Heart right ventricle (tissue), 16 donors: ENCODE data around the gene TPI1. TPM values are rescaled to one million over a fixed set of nuclear protein-coding genes. Genes with fewer than 3 reads are reported as not detected.

Experiments used
- ATAC-seq, 8 donors: fragments of 200-7000 bp; cut with Tn5 transposase; one replicate each; pipeline ENCODE4 v1.9.1; 2020; ENCODE audit warnings: mild to moderate bottlenecking in 8 of 8, moderate library complexity in 8 of 8, moderate number of reproducible peaks in 1 of 8
- DNase-seq, 2 donors: peaks; one replicate each; pipeline ENCODE4 v3.0.0-alpha.2; 2020
- H3K27ac ChIP-seq, 10 donors: fragments of 200-600 bp; sonication (generic) in 2 of 10; one replicate each; pipeline versions ENCODE4 v1.5.0 to v1.8.0; 2020 to 2022; ENCODE audit warnings: mild to moderate bottlenecking in 3 of 10
- H3K27me3 ChIP-seq, 7 donors: fragments of 200-600 bp; one replicate each; pipeline ENCODE4 v1.8.0; 2021 to 2022; ENCODE audit warnings: mild to moderate bottlenecking in 2 of 7
- H3K36me3 ChIP-seq, 9 donors: fragments of 200-600 bp; sonication (generic) in 1 of 9; one replicate each; pipeline versions ENCODE4 v1.5.0 to v1.8.0; 2020 to 2022; ENCODE audit warnings: mild to moderate bottlenecking in 2 of 9
- H3K4me1 ChIP-seq, 9 donors: fragments of 200-600 bp; sonication (generic) in 1 of 9; one replicate each; pipeline versions ENCODE4 v1.5.0 to v1.8.0; 2020 to 2022; ENCODE audit warnings: mild to moderate bottlenecking in 4 of 9
- H3K4me3 ChIP-seq, 10 donors: fragments of 200-600 bp; sonication (generic) in 2 of 10; one replicate each; pipeline versions ENCODE4 v1.5.0 to v1.8.0; 2020 to 2022; ENCODE audit warnings: mild to moderate bottlenecking in 7 of 10, moderate library complexity in 2 of 10
- H3K9me3 ChIP-seq, 11 donors: fragments of 200-600 bp in 10 of 11; sonication (generic) in 2 of 11; one replicate each; pipeline versions ENCODE4 v1.5.0 to v1.8.0; 2013 to 2022; ENCODE audit warnings: mild to moderate bottlenecking in 2 of 11, control low read depth in 1 of 11, moderate library complexity in 1 of 11
- CTCF ChIP-seq, 9 donors: fragments of 200-600 bp; sonication (generic) in 2 of 9; IDR thresholded peaks; one replicate each; pipeline versions ENCODE4 v1.5.0 to v1.8.0; 2021 to 2022; ENCODE audit warnings: antibody characterized with exemption in 9 of 9, mild to moderate bottlenecking in 5 of 9, moderate library complexity in 1 of 9
- WGBS, 2 donors: extraction: QIAGEN DNeasy Blood & Tissue Kit; methylation state at CpG; one replicate each; pipeline ENCODE4 v1.1.7; 2013; ENCODE audit warnings: inconsistent platforms in 1 of 2; 5-methylcytosine and 5-hydroxymethylcytosine counted together
- intact Hi-C, 10 donors: fragments of 100-400 bp; cut with DNase I; formaldehyde crosslinking; loops; one replicate each; pipeline versions ENCODE4 v1.11.1 to v1.14.2; 2022
- polyA plus RNA-seq, 2 donors: library from polyadenylated mRNA; stranded (reverse); fragments of 200-250 nt; gene quantifications; one replicate each; pipeline ENCODE4 v1.2.3, GENCODE V29; 2013
- total RNA-seq, 10 donors: library from RNA; stranded (reverse); fragmentation: NEBNext Ultra II Directional in 3 of 10; extraction: Animal tissue kit (Norgen Biotek cat#: 25700) in 3 of 10; gene quantifications; one replicate each; pipeline versions ENCODE4 v1.2.1 to v1.2.4, GENCODE V29; 2021 to 2023
- donor health status: Arrhythmogenic right ventricular cardiomyopathy.
- donor health status: ischemic (EF 13 %, LVEDD 7.1; RV severe dilation, severe dysfunction).
- donor health status: healthy with polysubstance abuse.
- donor health status: DM: no; HTN: yes; CAD: no.
- donor health status: DM: no; HTN: no; CAD: no.
- donor health status: ischemic (EF 25% LVEDD 6.9; RV normal size, moderate dysfunction).
- donor health status: ischemic (EF 25% LVEDD 5.7; RV mildly dilated, moderate dysfunction).
- donor health status: healthy.
- donor health status: DM: yes; HTN: yes; CAD: no.
- donor health status: Ischemic cardiomyopathy.
- donor health status: ischemic (EF 35%, LVEDD 5.7; RV mildly dilated, moderate dysfunction).
- donor health status: nonischemic (EF 11% LVEDD 7.7; RV severe dilation, severe dysfunction).
- donor health status: DM: yes; HTN: yes; CAD: no.
- donor health status: PGD.
- donor health status: ischemic (EF 29% LVEDD 5.4; RV normal size, mild dysfunction).
- donor health status: nonischemic (EF 23%, LVEDD 6.1; RV moderate dilation, normal function).

The TPI1 gene
- total and polyA plus RNA-seq, 12 donors: 367 to 1,432 (median 839) TPM

GRCh38 chr12:6826125-6826733, 41.1 kb upstream of the TPI1 start:
- Histone ChIP-seq H3K4me1 (peaks cover 15 to 63% (median 40%) of the 10 kb centered on the region in 9 donors), H3K9me3 (no peaks in the 10 kb centered on the region), H3K27me3 (peaks cover 0 to 60% (median 0%) of the 10 kb centered on the region in 7 donors), H3K27ac (no peak overlapping the region), H3K4me3 (no peak overlapping the region), H3K36me3 (peaks cover 0 to 12% (median 0%) of the 10 kb centered on the region in 9 donors)
- no peak for DNase-seq
- intact Hi-C loops: loop anchor here (5.0 to 10.0 kb wide), 7 partner anchors 49 to 211 kb away; partner anchors contain the start of genes MLF2 (in 7 of the 10) and PTMS (in 1 of the 10)
- ATAC-seq: no peak
- no peak for TF ChIP-seq CTCF (IDR thresholded peaks at IDR 0.05)
- 79 to 82% methylated on average over 17 of the region's 17 CpGs for WGBS, 2 donors

- peak overlapping the region in 8 of 10 donors; percentile 6 to 56 (median 44) for H3K27ac ChIP-seq
- no peak overlapping the region for H3K4me3 ChIP-seq
- ATAC-seq (no peak), DNase-seq (no peak)
- no peak for TF ChIP-seq CTCF (IDR thresholded peaks at IDR 0.05)
- H3K27me3 ChIP-seq: peaks cover 0 to 58% (median 0%) of the 10 kb centered on the region in 7 donors
- intact Hi-C loops: loop anchor here (5.0 to 10.0 kb wide), 7 partner anchors 50 to 212 kb away; partner anchors contain the start of genes MLF2 (in 7 of the 10) and PTMS (in 1 of the 10)
- H3K36me3 ChIP-seq: peaks cover 0 to 19% (median 0%) of the 10 kb centered on the region in 9 donors
- no peaks in the 10 kb centered on the region for H3K9me3 ChIP-seq
- 76 to 79% methylated on average over 22 of the region's 22 CpGs for WGBS, 2 donors
- peaks cover 12 to 60% (median 36%) of the 10 kb centered on the region in 9 donors for H3K4me1 ChIP-seq
Observed at GRCh38 chr12:6826734-6827436, 40.4 kb upstream of the TPI1 start.

GRCh38 chr12:6827437-6827911, 39.9 kb upstream of the TPI1 start:
- TF ChIP-seq CTCF (IDR thresholded peaks at IDR 0.05): no peak
- Histone ChIP-seq H3K9me3 (no peaks in the 10 kb centered on the region), H3K36me3 (peaks cover 0 to 23% (median 0%) of the 10 kb centered on the region in 9 donors), H3K27ac (peak overlapping the region in 8 of 10 donors; percentile 6 to 56 (median 44)), H3K4me1 (peaks cover 8 to 54% (median 30%) of the 10 kb centered on the region in 9 donors), H3K27me3 (peaks cover 0 to 52% (median 0%) of the 10 kb centered on the region in 7 donors), H3K4me3 (peak overlapping the region in 2 of 10 donors; percentile 77 to 95)
- intact Hi-C loops: loop anchor here (5.0 to 10.0 kb wide), 7 partner anchors 50 to 213 kb away; partner anchors contain the start of genes MLF2 (in 7 of the 10) and PTMS (in 1 of the 10)
- ATAC-seq (peak; percentile 29 to 63 (median 56)), DNase-seq (peak; percentile 86 to 89)
- 12 to 21% methylated on average over 8 of the region's 8 CpGs for WGBS, 2 donors
